Neural cell (in vitro differentiated cells): ENCODE results near the gene AVPI1. TPM values are rescaled to one million over a fixed set of nuclear protein-coding genes. Genes with fewer than 3 reads are reported as not detected.
A peak's percentile ranks its signal among the peaks of the same experiment; 100 is the strongest.

Source experiments
- H2AFZ ChIP-seq: fragments of 200-600, 300-800 bp; sonication (generic), shearing (Covaris generic); 2 replicates; pipeline ENCODE4 v1.6.0; 2014; ENCODE audit warnings: low read depth, mild to moderate bottlenecking, antibody characterized with exemption, low read length, moderate library complexity
- H3F3A ChIP-seq: fragments of 200-600 bp; shearing (Covaris generic); 2 replicates; pipeline ENCODE4 v1.6.1; 2016; ENCODE audit warnings: mild to moderate bottlenecking, moderate library complexity, mixed read lengths, antibody characterized with exemption, low read length; ENCODE audit not compliant: insufficient read depth, poor library complexity, severe bottlenecking
- H3K27ac ChIP-seq: fragments of 200-600, 300-800 bp; sonication (generic), shearing (Covaris generic); 2 replicates; pipeline ENCODE4 v1.5.1; 2014; ENCODE audit warnings: mild to moderate bottlenecking, low read length, moderate library complexity
- H3K27me3 ChIP-seq: fragments of 300-800, 200-600 bp; sonication (generic), shearing (Covaris generic); 2 replicates; pipeline ENCODE4 v1.6.0; 2014; ENCODE audit warnings: mild to moderate bottlenecking, low read depth, low read length, moderate library complexity; ENCODE audit not compliant: insufficient read depth
- H3K36me3 ChIP-seq: fragments of 300-800, 200-600 bp; sonication (generic), shearing (Covaris generic); 2 replicates; pipeline ENCODE4 v1.5.1; 2014; ENCODE audit warnings: mild to moderate bottlenecking, antibody characterized with exemption, low read length, moderate library complexity; ENCODE audit not compliant: insufficient read depth
- H3K4me2 ChIP-seq: fragments of 300-800, 200-600 bp; sonication (generic), shearing (Covaris generic); 2 replicates; pipeline ENCODE4 v1.6.0; 2014; ENCODE audit warnings: mild to moderate bottlenecking, low read length
- H3K4me3 ChIP-seq: fragments of 300-800, 200-600 bp; sonication (generic), shearing (Covaris generic); 2 replicates; pipeline ENCODE4 v1.5.1; 2014; ENCODE audit warnings: mild to moderate bottlenecking, low read length, moderate library complexity
- H3K79me2 ChIP-seq: fragments of 200-600 bp; shearing (Covaris generic); replicated peaks from 2 replicates; pipeline ENCODE4 v1.6.0; 2014; ENCODE audit warnings: mild to moderate bottlenecking, low read length, moderate library complexity; ENCODE audit not compliant: insufficient read depth
- H3K9ac ChIP-seq: fragments of 300-800, 200-600 bp; sonication (generic), shearing (Covaris generic); 2 replicates; pipeline ENCODE4 v1.6.1; 2016; ENCODE audit warnings: mild to moderate bottlenecking, low read length, mixed read lengths
- H3K9me2 ChIP-seq: fragments of 200-600 bp; shearing (Covaris generic); 2 replicates; pipeline ENCODE4 v1.6.1; 2016; ENCODE audit warnings: mild to moderate bottlenecking, low read length, mixed read lengths; ENCODE audit not compliant: insufficient read depth
- H3K9me3 ChIP-seq: fragments of 200-600, 300-800 bp; sonication (generic), shearing (Covaris generic); 2 replicates; pipeline ENCODE4 v1.6.1; 2016; ENCODE audit warnings: mild to moderate bottlenecking, mixed run types, low read length, moderate library complexity, mixed read lengths
- H4K20me1 ChIP-seq: fragments of 200-600 bp; shearing (Covaris generic); 2 replicates; pipeline ENCODE4 v1.6.1; 2016; ENCODE audit warnings: mild to moderate bottlenecking, mixed run types; ENCODE audit not compliant: insufficient read depth
- CTCF ChIP-seq: fragments of 450-650 bp; IDR thresholded peaks from 2 replicates; pipeline ENCODE4 v1.5.1; 2014; ENCODE audit warnings: antibody characterized with exemption, mild to moderate bottlenecking, moderate library complexity; ENCODE audit not compliant: poor library complexity, severe bottlenecking
- EP300 ChIP-seq: fragments of 450-650 bp; conservative IDR thresholded peaks from 2 replicates; pipeline ENCODE4 v1.6.1; 2014; ENCODE audit warnings: antibody characterized with exemption, mild to moderate bottlenecking, moderate library complexity; ENCODE audit not compliant: poor library complexity, severe bottlenecking
- EZH2 ChIP-seq: fragments of 200-600, 300-800 bp; shearing (Covaris generic), sonication (generic); IDR thresholded peaks from 2 replicates; pipeline ENCODE4 v1.6.1; 2014; ENCODE audit warnings: antibody characterized with exemption, low read length, borderline replicate concordance, mild to moderate bottlenecking; ENCODE audit not compliant: insufficient read depth, poor library complexity, severe bottlenecking
- MXI1 ChIP-seq: fragments of 450-650 bp; conservative IDR thresholded peaks from 2 replicates; pipeline ENCODE4 v1.6.1; 2014; ENCODE audit warnings: antibody characterized with exemption, mild to moderate bottlenecking; ENCODE audit not compliant: poor library complexity, severe bottlenecking
- POLR2AphosphoS5 ChIP-seq: IDR thresholded peaks from 2 replicates; pipeline ENCODE4 v1.6.1; 2012
- RAD21 ChIP-seq: fragments of 450-650 bp; conservative IDR thresholded peaks from 2 replicates; pipeline ENCODE4 v1.6.1; 2014; ENCODE audit warnings: antibody characterized with exemption, mild to moderate bottlenecking, moderate library complexity
- REST ChIP-seq: IDR thresholded peaks from 2 replicates; pipeline ENCODE4 v1.6.1; 2012; ENCODE audit warnings: borderline replicate concordance
- SMC3 ChIP-seq: fragments of 450-650 bp; conservative IDR thresholded peaks from 2 replicates; pipeline ENCODE4 v1.6.1; 2014; ENCODE audit warnings: antibody characterized with exemption, mild to moderate bottlenecking, moderate library complexity; ENCODE audit not compliant: poor library complexity
- TAF1 ChIP-seq: IDR thresholded peaks from 2 replicates; pipeline ENCODE4 v1.6.1; 2012; ENCODE audit warnings: low read depth
- polyA plus RNA-seq: library from polyadenylated mRNA; depleted of rRNA; stranded (reverse); fragments of >200 nt; gene quantifications from 2 replicates; pipeline ENCODE4 v1.2.3, GENCODE V29; 2014

The AVPI1 gene
- polyA plus RNA-seq, 1 donor from 2014 or later: 1.3 TPM

GRCh38 chr10:97715259-97715874, 28.3 kb upstream of the AVPI1 start:
- H3K79me2 ChIP-seq: no peaks in the 10 kb centered on the region
- H3K9me2 ChIP-seq: no peaks in the 10 kb centered on the region
- H3K27me3 ChIP-seq: peaks cover 16% of the 10 kb centered on the region
- TF ChIP-seq MXI1 (no peak), CTCF (no peak), EP300 (no peak)
- H3K4me2 ChIP-seq: no peak overlapping the region
- H2AFZ ChIP-seq: no peak overlapping the region
- H3K9me3 ChIP-seq: no peaks in the 10 kb centered on the region
- no peaks in the 10 kb centered on the region for H3K36me3 ChIP-seq
- H3K4me3 ChIP-seq: no peak overlapping the region
- H3F3A ChIP-seq: no peaks in the 10 kb centered on the region
- H3K9ac ChIP-seq: no peak overlapping the region
- no peaks in the 10 kb centered on the region for H4K20me1 ChIP-seq
- H3K27ac ChIP-seq: no peak overlapping the region

- Histone ChIP-seq H4K20me1 (no peaks in the 10 kb centered on the region), H3K4me2 (no peak overlapping the region), H2AFZ (no peak overlapping the region), H3K27ac (no peak overlapping the region), H3K4me3 (peak overlapping the region; percentile 77), H3K36me3 (no peaks in the 10 kb centered on the region), H3K9me3 (no peaks in the 10 kb centered on the region), H3K79me2 (no peaks in the 10 kb centered on the region), H3K9me2 (no peaks in the 10 kb centered on the region), H3F3A (no peaks in the 10 kb centered on the region), H3K9ac (peak overlapping the region; percentile 68), H3K27me3 (peaks cover 16% of the 10 kb centered on the region)
- no peak for TF ChIP-seq MXI1
- no peak for TF ChIP-seq RAD21
- no peak for TF ChIP-seq CTCF
- TF ChIP-seq TAF1: no peak
- no peak for TF ChIP-seq POLR2AphosphoS5
- no peak for TF ChIP-seq REST
- TF ChIP-seq SMC3: no peak
- no peak for TF ChIP-seq EP300
- TF ChIP-seq EZH2: no peak
These were observed 27.6 kb upstream of the AVPI1 start for GRCh38 chr10:97714401-97715258.
